GM12801 (cell line): ENCODE results near the gene DLL1.

Experiments used
- TF ChIP-seq, protein P1 (sequence below): IDR thresholded peaks from one replicate; pipeline ENCODE4 v1.5.1; 2011; ENCODE audit warnings: control low read depth; ENCODE audit not compliant: insufficient read length; ENCODE audit errors: extremely low read depth

DLL1 gene

GRCh38 chr6:170294813-170295509 lies 4.1 kb upstream of the DLL1 start:
- TF ChIP-seq, protein P1, sequence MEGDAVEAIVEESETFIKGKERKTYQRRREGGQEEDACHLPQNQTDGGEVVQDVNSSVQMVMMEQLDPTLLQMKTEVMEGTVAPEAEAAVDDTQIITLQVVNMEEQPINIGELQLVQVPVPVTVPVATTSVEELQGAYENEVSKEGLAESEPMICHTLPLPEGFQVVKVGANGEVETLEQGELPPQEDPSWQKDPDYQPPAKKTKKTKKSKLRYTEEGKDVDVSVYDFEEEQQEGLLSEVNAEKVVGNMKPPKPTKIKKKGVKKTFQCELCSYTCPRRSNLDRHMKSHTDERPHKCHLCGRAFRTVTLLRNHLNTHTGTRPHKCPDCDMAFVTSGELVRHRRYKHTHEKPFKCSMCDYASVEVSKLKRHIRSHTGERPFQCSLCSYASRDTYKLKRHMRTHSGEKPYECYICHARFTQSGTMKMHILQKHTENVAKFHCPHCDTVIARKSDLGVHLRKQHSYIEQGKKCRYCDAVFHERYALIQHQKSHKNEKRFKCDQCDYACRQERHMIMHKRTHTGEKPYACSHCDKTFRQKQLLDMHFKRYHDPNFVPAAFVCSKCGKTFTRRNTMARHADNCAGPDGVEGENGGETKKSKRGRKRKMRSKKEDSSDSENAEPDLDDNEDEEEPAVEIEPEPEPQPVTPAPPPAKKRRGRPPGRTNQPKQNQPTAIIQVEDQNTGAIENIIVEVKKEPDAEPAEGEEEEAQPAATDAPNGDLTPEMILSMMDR: no peak

- TF ChIP-seq, protein P1: no peak
Measured at GRCh38 chr6:170294298-170294730, 3.4 kb upstream of the DLL1 start.

DNA sequence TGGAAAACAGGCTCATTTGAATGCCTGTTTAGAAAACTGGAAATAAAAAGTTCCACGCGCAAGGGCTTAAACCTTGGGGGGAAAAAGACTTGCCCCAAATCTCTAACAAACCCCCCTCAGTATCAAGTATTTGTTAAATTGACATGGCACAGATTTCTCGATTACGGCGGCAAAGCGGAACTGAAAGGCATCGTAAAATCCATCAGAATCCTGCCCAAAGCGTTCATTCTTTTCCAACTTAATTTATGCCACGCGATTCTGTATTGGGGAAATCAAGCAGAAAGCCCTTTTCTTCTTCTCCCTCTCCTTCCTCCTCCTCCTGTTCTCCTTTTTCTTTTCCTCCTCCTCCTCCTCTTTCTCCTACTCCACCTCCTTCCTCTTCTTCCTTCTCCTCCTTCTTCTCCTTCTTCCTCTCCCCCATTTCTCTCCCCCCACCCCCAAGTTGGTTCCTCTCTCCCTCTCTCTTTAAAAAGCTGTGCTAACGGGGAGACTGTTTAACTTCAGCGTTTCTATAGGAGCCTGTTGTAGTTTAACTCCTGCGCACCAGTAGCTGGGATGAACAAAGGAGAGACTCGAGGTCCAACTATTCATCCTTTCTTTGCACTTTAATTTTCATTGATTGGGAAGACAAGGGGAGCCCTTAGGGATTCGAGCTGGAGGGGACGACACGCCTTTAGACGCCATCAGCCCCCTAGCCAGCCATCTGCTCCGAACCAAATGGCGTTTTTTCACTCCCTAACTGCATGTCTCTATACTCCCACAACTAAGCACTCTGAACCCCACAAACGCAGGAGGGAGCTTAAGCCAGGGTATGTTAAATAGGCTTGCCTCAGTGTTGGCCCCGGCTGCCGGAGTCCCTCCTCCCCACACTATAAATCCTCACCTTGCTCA lies 2.7 kb upstream of the DLL1 start:
- TF ChIP-seq, protein P1: no peak

GRCh38 chr6:170292407-170293158 lies 1.7 kb upstream of the DLL1 start:
- TF ChIP-seq, protein P1: no peak

- TF ChIP-seq, protein P1: no peak
Measured at GRCh38 chr6:170292111-170292406, 1.2 kb upstream of the DLL1 start.

- TF ChIP-seq, protein P1: no peak
Measured at GRCh38 chr6:170291271-170292110, 613 bp upstream of the DLL1 start.
